Hepatocyte (in vitro differentiated cells): ENCODE data around the gene TMEM106C.

Source experiments
- CTCF ChIP-seq: fragments of 200-600 bp; sonication (generic); IDR thresholded peaks from 2 replicates; pipeline ENCODE4 v1.5.1; 2016; ENCODE audit warnings: antibody characterized with exemption, mild to moderate bottlenecking; ENCODE audit not compliant: poor library complexity
- EZH2 ChIP-seq: fragments of 200-600 bp; sonication (generic); IDR thresholded peaks from 2 replicates; pipeline ENCODE4 v1.6.1; 2016; ENCODE audit warnings: antibody characterized with exemption, mild to moderate bottlenecking, borderline replicate concordance

DNA sequence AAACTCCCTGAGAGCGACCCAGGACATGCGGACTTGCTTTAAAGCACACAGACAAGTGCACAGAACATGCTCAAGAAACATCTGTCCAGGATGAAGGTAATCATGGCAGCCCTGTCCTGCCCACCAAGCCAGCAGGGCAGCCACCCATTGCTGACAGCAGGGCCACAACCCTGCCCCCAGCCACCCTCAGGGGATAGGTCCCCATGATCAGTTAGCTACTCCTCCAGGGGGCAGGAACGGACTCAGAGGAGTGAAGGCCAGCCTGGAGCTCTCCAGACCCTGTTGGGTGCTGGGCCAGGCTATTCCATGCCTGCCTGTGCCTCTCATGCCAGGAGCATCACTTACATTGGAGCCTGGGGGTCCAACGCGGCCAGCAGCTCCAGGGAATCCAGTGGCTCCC, 15.8 kb downstream of the TMEM106C start:
- TF ChIP-seq CTCF (no peak), EZH2 (no peak)
